COR-L47 (cell line): ENCODE results near the gene ADAP1.
A peak's percentile ranks its signal among the peaks of the same experiment; 100 is the strongest.
"Not testable (repeated sequence)": the region's sequence is repeated elsewhere in the genome, so short reads cannot be mapped to it uniquely, and the experiment has no call there.

ENCODE experiments used
- DNase-seq: peaks from one replicate; lab custom pipeline; 2025; lab: John Stamatoyannopoulos, UW

Gene ADAP1, protein sequence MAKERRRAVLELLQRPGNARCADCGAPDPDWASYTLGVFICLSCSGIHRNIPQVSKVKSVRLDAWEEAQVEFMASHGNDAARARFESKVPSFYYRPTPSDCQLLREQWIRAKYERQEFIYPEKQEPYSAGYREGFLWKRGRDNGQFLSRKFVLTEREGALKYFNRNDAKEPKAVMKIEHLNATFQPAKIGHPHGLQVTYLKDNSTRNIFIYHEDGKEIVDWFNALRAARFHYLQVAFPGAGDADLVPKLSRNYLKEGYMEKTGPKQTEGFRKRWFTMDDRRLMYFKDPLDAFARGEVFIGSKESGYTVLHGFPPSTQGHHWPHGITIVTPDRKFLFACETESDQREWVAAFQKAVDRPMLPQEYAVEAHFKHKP

DNA sequence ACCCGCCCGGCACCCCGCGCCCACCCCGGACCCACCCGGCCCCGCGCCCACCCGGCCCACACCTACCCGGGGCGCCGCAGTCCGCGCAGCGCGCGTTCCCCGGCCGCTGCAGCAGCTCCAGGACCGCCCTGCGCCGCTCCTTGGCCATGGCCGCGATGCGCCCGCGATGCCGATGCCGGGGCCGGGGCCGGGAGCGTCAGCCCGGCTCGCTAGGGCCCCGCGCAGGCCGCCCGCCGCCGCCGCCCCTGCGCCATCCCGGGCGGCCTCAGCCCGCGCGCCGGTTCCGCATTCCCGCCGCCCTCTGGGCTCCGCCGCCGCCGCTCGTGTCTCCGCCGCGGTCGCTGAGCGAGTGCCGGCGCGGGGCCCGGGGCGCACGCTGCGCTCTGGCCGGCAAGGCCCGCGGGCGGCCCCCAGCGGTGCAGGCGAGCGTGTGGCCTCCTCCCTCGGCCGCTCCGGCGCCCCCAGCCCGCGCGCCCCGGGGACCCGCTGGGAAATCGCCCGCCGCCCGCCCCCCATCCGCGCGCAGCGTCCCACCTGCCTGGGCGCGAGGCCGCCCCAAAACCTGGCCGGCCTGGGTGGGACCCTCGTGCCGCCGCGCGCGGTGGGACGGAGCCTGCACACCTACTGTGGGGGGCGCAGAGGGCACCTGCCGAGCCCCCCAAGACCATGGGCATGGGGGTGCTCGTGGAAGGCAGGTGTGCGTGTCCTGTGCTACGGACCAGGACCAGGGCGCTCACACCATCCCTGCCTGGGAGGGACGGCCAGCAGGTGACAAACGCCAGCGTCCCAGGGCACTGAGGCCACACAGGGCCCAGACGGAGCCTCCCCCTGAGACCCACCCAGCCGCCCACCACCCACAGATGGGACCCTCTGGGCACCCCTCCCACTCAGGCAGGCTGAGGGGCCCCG lies at the start of gene ADAP1:
Gene ADAP1, minus strand, starts transcription at position 351 of the 909 bp plus-strand sequence. Its CDS starts 203 bp downstream, at position 148.
- peak; percentile 49 for DNase-seq

DNA sequence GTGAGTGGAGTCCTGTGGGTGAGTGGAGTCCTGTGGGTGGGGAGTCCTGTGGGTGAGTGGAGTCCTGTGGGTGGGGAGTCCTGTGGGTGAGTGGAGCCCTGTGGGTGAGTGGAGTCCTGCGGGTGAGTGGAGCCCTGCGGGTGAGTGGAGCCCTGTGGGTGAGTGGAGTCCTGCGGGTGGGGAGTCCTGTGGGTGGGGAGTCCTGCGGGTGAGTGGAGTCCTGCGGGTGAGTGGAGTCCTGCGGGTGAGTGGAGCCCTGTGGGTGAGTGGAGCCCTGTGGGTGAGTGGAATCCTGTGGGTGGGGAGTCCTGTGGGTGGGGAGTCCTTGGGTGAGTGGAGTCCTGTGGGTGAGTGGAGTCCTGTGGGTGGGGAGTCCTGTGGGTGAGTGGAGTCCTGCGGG lies 48.0 kb upstream of the ADAP1 start:
- DNase-seq, result not testable (repeated sequence)

DNA sequence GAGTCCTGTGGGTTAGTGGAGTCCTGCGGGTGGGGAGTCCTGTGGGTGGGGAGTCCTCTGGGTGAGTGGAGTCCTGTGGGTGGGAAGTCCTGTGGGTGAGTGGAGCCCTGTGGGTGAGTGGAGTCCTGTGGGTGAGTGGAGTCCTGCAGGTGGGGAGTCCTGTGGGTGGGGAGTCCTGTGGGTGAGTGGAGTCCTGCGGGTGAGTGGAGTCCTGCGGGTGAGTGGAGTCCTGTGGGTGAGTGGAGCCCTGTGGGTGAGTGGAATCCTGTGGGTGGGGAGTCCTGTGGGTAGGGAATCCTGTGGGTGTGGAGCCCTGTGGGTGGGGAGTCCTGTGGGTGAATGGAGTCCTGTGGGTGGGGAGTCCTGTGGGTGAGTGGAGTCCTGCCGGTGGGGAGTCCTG lies 47.5 kb upstream of the ADAP1 start:
- DNase-seq, result not testable (repeated sequence)

DNA sequence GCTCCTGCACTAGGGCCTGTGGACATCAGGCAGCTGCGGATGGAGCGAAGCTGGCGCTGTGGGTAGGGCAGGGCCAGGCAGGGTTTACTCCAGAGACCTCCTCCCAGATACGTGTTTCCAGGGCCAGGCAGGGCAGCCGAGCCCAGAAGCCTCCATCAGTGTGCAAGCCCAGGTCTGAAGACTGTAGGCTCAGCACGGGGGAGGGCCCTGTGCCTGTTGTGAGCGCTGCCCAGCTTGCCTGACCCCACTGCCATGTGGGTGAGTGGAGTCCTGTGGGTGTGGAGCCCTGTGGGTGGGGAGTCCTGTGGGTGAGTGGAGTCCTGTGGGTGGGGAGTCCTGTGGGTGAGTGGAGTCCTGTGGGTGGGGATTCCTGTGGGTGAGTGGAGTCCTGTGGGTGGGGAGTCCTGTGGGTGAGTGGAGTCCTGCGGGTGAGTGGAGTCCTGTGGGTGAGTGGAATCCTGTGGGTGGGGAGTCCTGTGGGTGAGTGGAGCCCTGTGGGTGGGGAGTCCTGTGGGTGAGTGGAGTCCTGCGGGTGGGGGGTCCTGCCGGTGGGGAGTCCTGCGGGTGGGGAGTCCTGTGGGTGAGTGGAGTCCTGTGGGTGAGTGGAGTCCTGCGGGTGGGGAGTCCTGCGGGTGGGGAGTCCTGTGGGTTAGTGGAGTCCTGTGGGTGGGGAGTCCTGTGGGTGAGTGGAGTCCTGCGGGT lies 46.7 kb upstream of the ADAP1 start:
- DNase-seq, result not testable (repeated sequence)

DNA sequence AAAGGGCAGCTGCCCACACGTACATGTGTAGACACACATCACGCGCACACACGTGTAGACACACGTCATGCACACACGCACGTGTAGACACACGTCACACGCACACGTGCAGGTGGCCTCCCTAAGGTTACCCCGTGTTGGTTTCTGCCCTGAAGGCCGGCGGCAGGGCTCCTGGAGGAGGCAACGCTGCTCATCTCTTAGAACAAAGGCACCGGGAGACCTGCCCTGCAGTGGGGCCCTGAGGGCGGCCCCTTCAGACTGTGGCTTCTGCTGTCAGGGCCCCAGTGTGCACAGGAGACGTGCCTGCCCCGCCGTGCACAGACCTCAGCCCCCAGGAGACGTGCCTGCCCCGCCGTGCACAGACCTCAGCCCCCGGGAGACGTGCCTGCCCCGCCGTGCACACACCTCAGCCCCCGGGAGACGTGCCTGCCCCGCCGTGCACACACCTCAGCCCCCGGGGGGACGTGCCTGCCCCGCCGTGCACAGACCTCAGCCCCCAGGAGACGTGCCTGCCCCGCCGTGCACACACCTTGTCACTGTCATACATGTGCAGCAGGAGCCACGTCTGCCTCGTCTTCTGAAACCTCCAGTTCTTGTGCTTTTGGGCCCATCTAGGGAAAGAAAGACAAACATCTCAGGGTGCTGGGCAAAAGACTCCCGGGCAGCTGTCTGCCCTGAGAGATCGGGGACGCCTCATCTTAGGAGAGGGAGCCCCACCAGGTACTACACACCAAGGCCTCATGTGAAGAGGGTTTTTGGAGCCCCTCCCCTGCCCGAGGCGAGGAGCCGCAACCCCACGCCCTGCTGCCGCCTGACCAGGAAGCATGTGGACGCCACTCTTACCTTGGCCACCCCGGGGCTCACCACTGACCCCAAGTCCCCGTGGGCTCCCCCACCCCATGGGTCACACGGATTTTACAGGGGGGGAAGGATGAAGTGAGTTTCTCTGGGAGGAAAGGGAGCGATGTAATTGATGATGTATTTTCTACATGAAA lies 45.8 kb upstream of the ADAP1 start:
- DNase-seq, result no peak

DNA sequence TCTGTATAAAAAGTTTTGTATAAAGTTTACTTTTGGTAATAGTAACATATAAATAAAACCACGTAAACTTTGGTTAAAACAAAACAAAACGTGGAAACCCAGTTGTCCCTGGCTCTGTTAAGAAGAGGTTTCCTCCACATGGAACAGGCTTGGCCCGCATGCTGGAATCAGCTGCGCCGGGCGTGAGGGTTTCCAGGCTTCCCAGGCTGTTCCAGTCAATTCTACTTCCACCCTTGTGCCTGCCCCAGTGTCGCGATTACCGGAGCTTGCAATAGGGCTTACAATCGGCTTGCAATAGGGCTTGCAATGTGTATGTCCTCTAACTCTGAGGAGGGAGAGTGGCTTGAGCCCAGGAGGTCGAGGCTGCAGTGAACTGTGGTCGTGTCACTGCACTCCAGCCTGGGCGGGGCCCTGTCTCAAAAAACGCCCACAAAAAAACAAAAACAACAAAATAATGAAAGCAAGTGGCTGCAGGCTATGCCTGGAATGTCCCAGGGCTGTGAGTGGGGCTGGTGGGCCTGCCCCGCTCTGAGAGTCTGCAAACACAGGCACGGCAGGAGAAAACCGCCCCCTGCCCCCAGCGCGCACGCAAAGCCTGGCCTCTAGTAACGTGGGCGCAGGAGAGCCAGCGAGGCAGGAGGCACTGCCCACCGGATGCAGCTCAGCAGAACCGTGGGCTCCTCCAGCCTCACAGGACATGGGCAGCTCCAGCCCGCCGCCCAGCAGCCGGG lies 44.8 kb upstream of the ADAP1 start:
- no peak for DNase-seq

DNA sequence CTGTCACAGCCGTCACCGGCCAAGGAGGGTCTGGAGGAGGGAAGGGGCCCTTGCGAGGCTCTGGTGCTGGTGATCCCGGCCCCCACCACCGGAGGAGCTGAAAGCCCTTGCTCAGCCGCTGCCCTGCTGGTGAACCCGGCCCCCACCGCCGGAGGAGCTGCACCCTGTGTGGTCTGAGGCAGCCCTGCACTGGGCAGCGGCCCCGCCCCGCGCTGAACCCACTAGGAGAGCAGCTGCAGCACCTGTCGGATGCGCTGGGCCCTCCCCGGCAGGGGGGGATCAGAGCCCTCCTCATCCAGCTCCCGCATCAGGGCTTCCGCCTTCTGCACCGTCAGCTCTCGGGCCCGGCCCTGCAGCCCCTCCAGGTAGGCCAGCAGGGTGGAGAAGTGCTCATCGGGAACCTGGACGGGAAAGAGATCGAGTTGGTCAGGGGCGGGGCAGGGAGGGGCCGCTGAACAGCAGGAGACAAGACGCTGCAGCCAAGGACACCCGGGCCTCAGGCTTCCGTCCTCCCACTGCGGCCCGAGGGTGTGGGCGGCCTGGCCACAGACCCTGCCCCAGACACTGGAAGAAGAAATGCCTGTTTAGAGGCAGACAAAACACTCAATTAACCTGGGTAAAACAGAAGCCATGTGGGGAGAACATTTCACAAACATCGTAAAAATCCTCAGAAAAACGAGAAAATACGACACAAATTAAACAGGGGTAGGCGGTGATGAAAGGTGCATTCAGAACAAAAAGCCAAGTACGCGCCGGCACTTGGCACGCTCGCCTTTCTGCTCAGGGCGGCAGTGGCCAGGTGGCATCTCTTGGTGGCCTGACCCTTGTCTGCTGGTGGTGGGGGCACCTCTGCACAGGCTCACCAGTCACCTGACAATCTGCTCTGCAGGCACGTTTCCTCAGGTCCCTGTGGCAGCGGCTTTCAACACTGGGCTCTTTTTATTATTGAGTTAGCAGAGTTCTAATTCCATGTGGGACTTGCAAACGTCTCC lies 43.2 kb upstream of the ADAP1 start:
- DNase-seq, result peak; percentile 80

GRCh38 chr7:996079-996872 lies 41.8 kb upstream of the ADAP1 start:
- no peak for DNase-seq

DNA sequence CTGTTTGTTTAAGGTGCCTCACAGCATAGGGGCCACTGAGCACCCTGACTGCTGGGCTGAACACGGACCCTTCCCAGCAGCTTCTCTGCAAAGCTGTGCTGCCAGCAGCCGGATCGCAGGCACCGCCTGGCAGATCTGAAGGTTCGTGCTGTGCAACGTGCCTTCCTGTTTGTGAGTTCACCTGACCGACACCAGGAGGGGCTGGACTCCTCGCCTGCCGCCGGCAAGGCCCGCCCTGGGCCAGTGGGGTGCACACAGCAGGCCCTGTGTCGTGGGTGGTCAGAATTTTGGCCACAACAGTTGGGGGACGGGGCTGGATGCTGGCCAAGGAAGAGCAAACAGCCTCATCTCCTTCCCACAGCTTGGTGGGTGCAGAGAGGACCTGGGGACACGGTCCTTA lies 41.1 kb upstream of the ADAP1 start:
- no peak for DNase-seq

- no peak for DNase-seq
Measured at GRCh38 chr7:994592-995308, 40.3 kb upstream of the ADAP1 start.

GRCh38 chr7:992709-993607 lies 38.5 kb upstream of the ADAP1 start:
- DNase-seq, result peak; percentile 93

GRCh38 chr7:991729-992656 lies 37.5 kb upstream of the ADAP1 start:
- DNase-seq, result no peak

DNA sequence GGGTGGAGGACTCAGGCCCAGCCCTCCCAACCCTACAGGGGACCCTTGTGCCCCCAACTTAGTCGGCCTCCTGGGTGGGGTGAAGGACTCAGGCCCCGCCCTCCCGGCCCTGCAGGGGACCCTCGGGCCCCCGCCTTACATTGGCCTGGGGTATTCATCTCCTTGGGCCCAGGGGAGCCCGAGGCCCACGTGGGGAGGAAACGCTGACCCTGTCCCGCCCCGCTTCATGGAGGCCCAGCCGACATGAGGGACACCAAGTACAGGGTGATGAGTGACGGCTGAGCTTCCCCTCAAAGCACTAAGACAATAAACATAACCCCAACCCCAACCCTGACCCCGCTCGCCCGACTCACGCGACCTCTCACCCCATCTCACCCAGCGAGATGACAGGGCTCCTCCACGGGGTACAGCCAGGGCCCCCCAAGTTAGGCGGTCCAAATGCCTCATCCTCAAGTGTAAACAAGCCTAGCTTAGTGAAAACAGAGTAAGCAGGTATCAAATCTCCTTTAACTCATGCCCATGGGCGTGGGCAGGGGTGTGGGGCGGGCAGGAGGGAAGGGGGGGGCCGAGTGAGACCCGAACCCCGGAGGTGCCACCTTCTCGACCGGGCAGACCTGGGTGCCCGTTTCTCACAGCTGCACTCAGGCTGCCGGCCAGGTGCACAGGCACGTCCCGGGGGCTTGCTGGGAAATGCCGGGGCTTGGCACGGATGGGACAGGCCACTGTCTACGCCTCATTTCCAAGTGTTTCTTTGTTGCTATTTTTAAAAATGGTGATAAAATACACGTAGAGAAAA lies 36.7 kb upstream of the ADAP1 start:
- DNase-seq, result no peak

DNA sequence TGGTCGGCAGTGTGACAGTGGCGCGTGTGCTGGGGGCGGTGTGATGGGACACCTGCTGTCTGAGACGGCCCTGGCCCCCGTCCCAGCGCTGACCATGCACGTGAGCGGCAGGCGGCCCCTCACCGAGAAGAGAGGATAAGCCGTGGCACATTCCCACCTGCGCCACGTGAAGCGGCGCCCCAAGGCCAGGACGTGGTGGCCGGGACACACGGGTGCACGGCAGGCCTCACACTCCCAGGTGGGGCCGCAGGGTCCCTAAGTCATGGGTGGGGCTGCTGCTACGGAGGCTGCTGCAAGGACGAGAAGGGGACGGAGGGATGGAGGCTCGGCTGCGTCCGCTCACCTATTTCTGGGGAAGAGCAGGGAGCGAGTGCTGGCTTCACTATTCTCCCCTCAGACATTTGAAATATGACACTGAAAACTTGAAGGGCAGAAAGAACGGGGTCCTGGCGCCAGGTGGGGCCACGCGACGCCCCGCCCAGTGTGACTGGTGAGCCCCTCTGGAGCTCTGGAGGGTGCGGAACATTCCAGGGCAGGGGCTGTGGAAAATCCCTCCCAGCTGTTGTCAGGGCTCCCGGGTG lies 36.0 kb upstream of the ADAP1 start:
- no peak for DNase-seq
